Gastroesophageal sphincter (tissue), 4 donors: ENCODE results near the gene LTA. TPM values are rescaled to one million over a fixed set of nuclear protein-coding genes. Genes with fewer than 3 reads are reported as not detected.

Experiments
- ATAC-seq: fragments of 150-250 bp; one replicate; pipeline ENCODE4 v1.9.1; 2016; ENCODE audit warnings: mild to moderate bottlenecking, moderate library complexity
- H3K27ac ChIP-seq, 4 donors: fragments of 200-600 bp; sonication (generic) in 3 of 4; 1 replicate in 3 of 4; 2 replicates in 1 of 4; pipeline ENCODE4 v1.5.1; 2016 to 2019
- H3K27me3 ChIP-seq: fragments of 200-600 bp; sonication (generic); one replicate; pipeline ENCODE4 v1.5.1; 2019
- H3K36me3 ChIP-seq, 2 donors: fragments of 200-600 bp; sonication (generic); one replicate each; pipeline ENCODE4 v1.5.1; 2019; ENCODE audit warnings: control low read depth in 1 of 2
- H3K4me1 ChIP-seq, 3 donors: fragments of 200-600 bp; sonication (generic); 1 replicate in 2 of 3; 2 replicates in 1 of 3; pipeline ENCODE4 v1.5.1; 2016 to 2019; ENCODE audit warnings: control low read depth in 2 of 3
- H3K4me3 ChIP-seq, 2 donors: fragments of 200-600 bp; sonication (generic); one replicate each; pipeline ENCODE4 v1.5.1; 2019; ENCODE audit warnings: mild to moderate bottlenecking in 1 of 2, moderate library complexity in 1 of 2
- H3K9me3 ChIP-seq, 3 donors: fragments of 200-600 bp; sonication (generic); one replicate each; pipeline ENCODE4 v1.5.1; 2017 to 2019; ENCODE audit warnings: control low read depth in 2 of 3
- CTCF ChIP-seq, 4 experiments: fragments of 200-600 bp in 2 of 4; fragments of 450-650 bp in 2 of 4; sonication (generic) in 1 of 4; IDR thresholded peaks; one replicate each; pipeline ENCODE4 v1.5.1; 2017 to 2019; ENCODE audit warnings: antibody characterized with exemption in 4 of 4, mild to moderate bottlenecking in 2 of 4, moderate library complexity in 2 of 4
- EP300 ChIP-seq: sonication (generic); formaldehyde crosslinking; IDR thresholded peaks from one replicate; pipeline ENCODE4 v1.6.1; 2017; ENCODE audit warnings: antibody characterized with exemption, mild to moderate bottlenecking
- POLR2A ChIP-seq, 2 donors: fragments of 450-650 bp; IDR thresholded peaks; one replicate each; pipeline ENCODE4 v1.6.1; 2017; ENCODE audit warnings: antibody characterized with exemption in 2 of 2, mild to moderate bottlenecking in 2 of 2, moderate library complexity in 1 of 2
- POLR2AphosphoS5 ChIP-seq: sonication (generic); formaldehyde crosslinking; IDR thresholded peaks from one replicate; pipeline ENCODE4 v1.6.1; 2017; ENCODE audit warnings: antibody characterized with exemption
- WGBS, 2 donors: methylation state at CpG; one replicate each; pipeline ENCODE4 v1.1.5; 2018; ENCODE audit warnings: low coverage in 1 of 2; 5-methylcytosine and 5-hydroxymethylcytosine counted together
- small RNA-seq, 4 donors: library from RNA; depleted of rRNA; stranded (forward); fragments of <200 nt; gene quantifications; one replicate each; pipeline ENCODE3, GENCODE V24; 2016
- total RNA-seq, 4 donors: library from RNA; depleted of rRNA; stranded (reverse); fragments of >200 nt; gene quantifications; one replicate each; pipeline ENCODE4 v1.1.0, GENCODE V29; 2016

Gene LTA
- total RNA-seq, 4 donors from 2014 or later: not detected

GRCh38 chr6:31620586-31621319 is 48.7 kb downstream of the LTA start, which contains the start of gene PRRC2A:
TSS of gene PRRC2A (plus strand) at chr6:31620715. CDS start at chr6:31622790, 2,075 bp downstream.
- H3K9me3 ChIP-seq: no peaks in the 10 kb centered on the region
- peak within 1 kb of the TSS; percentile 82 to 98 (median 94) for H3K27ac ChIP-seq
- peaks cover 0 to 25% (median 8%) of the 10 kb centered on the region in 3 donors for H3K4me1 ChIP-seq
- H3K36me3 ChIP-seq: peaks cover 0 to 32% of the 10 kb centered on the region in 2 donors
- no peaks in the 10 kb centered on the region for H3K27me3 ChIP-seq
- H3K4me3 ChIP-seq: peak within 1 kb of the TSS; percentile 54 to 85
- ATAC-seq: peak; percentile 83
- TF ChIP-seq EP300: no peak
- TF ChIP-seq CTCF (IDR thresholded peaks at IDR 0.05): no peak
- TF ChIP-seq POLR2A (IDR thresholded peaks at IDR 0.05): peak; percentile 75 to 76
- TF ChIP-seq POLR2AphosphoS5: peak; percentile 20
- 0 to 1% methylated on average over 3 to 15 of the region's 67 CpGs for WGBS, 2 donors

GRCh38 chr6:31621320-31621939 is 49.3 kb downstream of the LTA start:
- peak overlapping the region; percentile 71 to 98 (median 94) for H3K27ac ChIP-seq
- peaks cover 0 to 25% (median 8%) of the 10 kb centered on the region in 3 donors for H3K4me1 ChIP-seq
- no peak for ATAC-seq
- H3K36me3 ChIP-seq: peaks cover 0 to 39% of the 10 kb centered on the region in 2 donors
- no peaks in the 10 kb centered on the region for H3K27me3 ChIP-seq
- TF ChIP-seq CTCF (IDR thresholded peaks at IDR 0.05) (no peak), POLR2AphosphoS5 (no peak), POLR2A (IDR thresholded peaks at IDR 0.05) (no peak), EP300 (no peak)
- 0 to 3% methylated on average over 5 to 15 of the region's 15 CpGs for WGBS, 2 donors
- no peaks in the 10 kb centered on the region for H3K9me3 ChIP-seq
- H3K4me3 ChIP-seq: peak overlapping the region; percentile 54 to 85

GRCh38 chr6:31621991-31622390 is 49.9 kb downstream of the LTA start:
- H3K36me3 ChIP-seq: peaks cover 0 to 45% of the 10 kb centered on the region in 2 donors
- H3K27ac ChIP-seq: peak overlapping the region; percentile 71 to 98 (median 94)
- peaks cover 0 to 25% (median 8%) of the 10 kb centered on the region in 3 donors for H3K4me1 ChIP-seq
- no peak for ATAC-seq
- TF ChIP-seq CTCF (IDR thresholded peaks at IDR 0.05): no peak
- TF ChIP-seq POLR2AphosphoS5: no peak
- TF ChIP-seq POLR2A (IDR thresholded peaks at IDR 0.05): no peak
- no peak for TF ChIP-seq EP300
- WGBS, 2 donors: 16 to 38% methylated on average over 4 of the region's 4 CpGs
- no peaks in the 10 kb centered on the region for H3K27me3 ChIP-seq
- H3K9me3 ChIP-seq: no peaks in the 10 kb centered on the region
- peak overlapping the region; percentile 54 to 85 for H3K4me3 ChIP-seq

GRCh38 chr6:31622684-31623091 is 50.6 kb downstream of the LTA start:
- Histone ChIP-seq H3K36me3 (peaks cover 0 to 52% of the 10 kb centered on the region in 2 donors), H3K27me3 (no peaks in the 10 kb centered on the region), H3K4me3 (no peak overlapping the region), H3K9me3 (no peaks in the 10 kb centered on the region), H3K4me1 (peaks cover 0 to 25% (median 8%) of the 10 kb centered on the region in 3 donors), H3K27ac (peak overlapping the region; percentile 71 to 98 (median 94))
- TF ChIP-seq CTCF (IDR thresholded peaks at IDR 0.05): no peak
- no peak for TF ChIP-seq POLR2AphosphoS5
- no peak for TF ChIP-seq POLR2A (IDR thresholded peaks at IDR 0.05)
- no peak for TF ChIP-seq EP300
- no peak for ATAC-seq
- 10 to 29% methylated on average over 1 to 2 of the region's 10 CpGs for WGBS, 2 donors

Small RNAs within 50 kb of the gene (small RNA-seq; reads per million reads assigned to genes)
- 1.6 to 4.7 (median 3.9) reads per million in 4 donors for gene SNORA38
- gene SNORD117: 781 to 933 (median 854) reads per million in 4 donors
- 0 reads per million in 4 donors for gene SNORD84
- gene UQCRHP1: 0 reads per million in 4 donors

Other genes starting within 250 kb of the LTA start
- 100 to 1,000 TPM; 299 to 991 (median 620) TPM for gene HLA-B, start 215.1 kb upstream of the LTA start, total RNA-seq
- 10 to 100 TPM; 17.4 to 33.2 (median 22.1) TPM for gene MICA, start 168.7 kb upstream of the LTA start, total RNA-seq
- gene MICB, start 74.1 kb upstream of the LTA start, total RNA-seq: 1 to 10 TPM; 1.7 to 4.8 (median 2.0) TPM
- not detected for gene MCCD1, start 43.3 kb upstream of the LTA start, total RNA-seq
- 100 to 1,000 TPM; 125 to 327 (median 217) TPM for gene DDX39B, start 30.3 kb upstream of the LTA start, total RNA-seq
- 1 to 10 TPM; 1.3 to 5.7 (median 2.9) TPM for gene ATP6V1G2, start 25.7 kb upstream of the LTA start, total RNA-seq
- gene NFKBIL1, start 24.7 kb upstream of the LTA start, total RNA-seq: 10 to 100 TPM; 21.3 to 44.2 (median 28.5) TPM
- under 1 TPM in 1 of 4 donors, not detected in 3; 0.81 TPM for gene TNF, start 3.3 kb downstream of the LTA start, total RNA-seq
- under 1 TPM in 1 of 4 donors, not detected in 3; 0.57 TPM for gene LTB, start 10.1 kb downstream of the LTA start, total RNA-seq
- gene LST1, start 14.0 kb downstream of the LTA start, total RNA-seq: 1 to 10 TPM; 1.4 to 7.7 (median 6.9) TPM
- not detected for gene NCR3, start 20.7 kb downstream of the LTA start, total RNA-seq
- 10 to 100 TPM in 3 of 4 donors, 1 to 10 TPM in 1; 5.6 to 46.4 (median 21.3) TPM for gene AIF1, start 42.9 kb downstream of the LTA start, total RNA-seq
- 100 to 1,000 TPM in 1 of 4 donors, 10 to 100 TPM in 3; 47.9 to 137 (median 76.2) TPM for gene PRRC2A, start 48.4 kb downstream of the LTA start, total RNA-seq
- 100 to 1,000 TPM; 131 to 252 (median 190) TPM for gene BAG6, start 80.4 kb downstream of the LTA start, total RNA-seq
- 1 to 10 TPM in 3 of 4 donors, under 1 TPM in 1; 0.62 to 7.4 (median 3.2) TPM for gene APOM, start 83.6 kb downstream of the LTA start, total RNA-seq
- 10 to 100 TPM; 30.0 to 40.0 (median 36.1) TPM for gene C6orf47, start 88.5 kb downstream of the LTA start, total RNA-seq
- 10 to 100 TPM; 17.1 to 22.3 (median 17.9) TPM for gene GPANK1, start 92.7 kb downstream of the LTA start, total RNA-seq
- 100 to 1,000 TPM; 162 to 197 (median 167) TPM for gene CSNK2B, start 93.8 kb downstream of the LTA start, total RNA-seq
- gene LY6G5B, start 97.7 kb downstream of the LTA start, total RNA-seq: 1 to 10 TPM in 3 of 4 donors, under 1 TPM in 1; 0.10 to 9.3 (median 3.9) TPM
- 1 to 10 TPM in 1 of 4 donors, under 1 TPM in 1, not detected in 2; 0.94 to 1.9 TPM for gene LY6G5C, start 108.8 kb downstream of the LTA start, total RNA-seq
- 10 to 100 TPM; 37.4 to 49.8 (median 47.2) TPM for gene ABHD16A, start 131.0 kb downstream of the LTA start, total RNA-seq
- not detected for gene LY6G6F, start 134.6 kb downstream of the LTA start, total RNA-seq
- not detected for gene LY6G6D, start 143.1 kb downstream of the LTA start, total RNA-seq
- gene LY6G6C, start 149.5 kb downstream of the LTA start, total RNA-seq: not detected
- under 1 TPM in 1 of 4 donors, not detected in 3; 0.54 TPM for gene MPIG6B, start 151.1 kb downstream of the LTA start, total RNA-seq
- 100 to 1,000 TPM in 2 of 4 donors, 10 to 100 TPM in 2; 75.6 to 127 (median 99.0) TPM for gene DDAH2, start 157.0 kb downstream of the LTA start, total RNA-seq
- gene CLIC1, start 164.2 kb downstream of the LTA start, total RNA-seq: 100 to 1,000 TPM; 191 to 427 (median 276) TPM
- gene MSH5, start 167.7 kb downstream of the LTA start, total RNA-seq: 10 to 100 TPM in 1 of 4 donors, 1 to 10 TPM in 3; 1.9 to 12.7 (median 6.7) TPM
- 1 to 10 TPM in 1 of 4 donors, under 1 TPM in 1, not detected in 2; 0.93 to 1.1 TPM for gene SAPCD1, start 190.4 kb downstream of the LTA start, total RNA-seq
- under 1 TPM; 0.12 to 0.54 (median 0.31) TPM for gene VWA7, start 205.0 kb downstream of the LTA start, total RNA-seq
- 10 to 100 TPM; 25.4 to 50.6 (median 29.9) TPM for gene VARS1, start 223.5 kb downstream of the LTA start, total RNA-seq
- 10 to 100 TPM; 18.0 to 31.7 (median 28.5) TPM for gene LSM2, start 234.7 kb downstream of the LTA start, total RNA-seq
- gene HSPA1L, start 243.0 kb downstream of the LTA start, total RNA-seq: 1 to 10 TPM; 1.9 to 3.9 (median 2.6) TPM
- 100 to 1,000 TPM; 287 to 496 (median 351) TPM for gene HSPA1A, start 243.3 kb downstream of the LTA start, total RNA-seq